Ramos (cell line): ENCODE measurements around the gene FREM3.
"Not testable (repeated sequence)": the region's sequence is repeated elsewhere in the genome, so short reads cannot be mapped to it uniquely, and the experiment has no call there.

Experiments used
- in situ Hi-C: fragments of 300-500 bp; cut with MboI; formaldehyde crosslinking; loops from one replicate; pipeline ENCODE4 v1.14.3; 2022; ENCODE audit warnings: low sequenced_read_pairs; ENCODE audit not compliant: unreplicated experiment

FREM3 gene

DNA sequence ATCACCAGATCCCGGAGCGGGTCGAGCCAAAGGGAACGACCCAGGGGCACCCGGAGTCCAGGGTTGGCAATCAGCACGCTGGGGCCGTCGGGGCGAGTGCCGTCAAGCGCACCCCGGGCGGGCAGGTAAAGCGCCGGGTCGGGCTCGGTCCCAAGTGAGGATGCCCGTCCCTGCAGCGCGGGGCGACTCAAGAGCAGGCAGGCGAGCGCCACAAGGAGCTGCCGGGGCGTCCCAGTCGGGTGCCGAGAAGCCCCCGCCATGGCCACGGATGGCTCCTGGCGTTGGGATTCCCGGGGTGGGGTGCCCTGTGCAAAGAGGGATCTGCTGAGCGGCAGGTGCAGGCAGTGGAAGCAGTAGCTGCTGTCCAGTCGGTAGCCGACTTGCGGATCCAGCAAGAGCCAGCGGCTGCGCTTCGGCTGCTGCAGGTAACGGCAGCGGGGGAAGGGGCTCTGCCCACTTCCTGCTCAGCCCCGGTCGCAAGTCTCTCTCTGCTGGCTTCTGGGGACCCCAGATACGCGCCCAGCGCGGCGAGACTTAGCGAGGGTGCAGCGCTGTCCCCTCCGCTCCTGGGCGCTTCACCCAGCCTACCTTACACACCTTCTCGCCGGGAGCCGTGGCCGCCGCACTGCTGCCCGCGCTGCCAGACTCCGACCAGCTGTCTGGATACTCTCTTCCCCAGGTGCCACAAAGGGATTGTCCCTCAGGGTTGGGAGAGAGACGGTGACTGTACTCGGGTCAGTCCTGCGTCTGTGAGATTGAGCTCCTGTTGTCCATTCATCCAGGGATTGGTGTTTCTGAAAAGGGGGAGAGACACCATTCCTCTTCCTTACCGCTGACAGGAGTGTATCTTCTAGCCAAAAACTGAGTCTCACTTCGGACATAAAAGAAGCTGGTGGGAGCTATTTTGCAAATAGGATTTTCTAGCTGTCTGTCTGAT lies at the start of gene FREM3:
Gene FREM3, minus strand, starts transcription at position 260 of the 937 bp plus-strand sequence. Its CDS starts 0 bp downstream, at position 260.
- in situ Hi-C loops, result no loop called here

DNA sequence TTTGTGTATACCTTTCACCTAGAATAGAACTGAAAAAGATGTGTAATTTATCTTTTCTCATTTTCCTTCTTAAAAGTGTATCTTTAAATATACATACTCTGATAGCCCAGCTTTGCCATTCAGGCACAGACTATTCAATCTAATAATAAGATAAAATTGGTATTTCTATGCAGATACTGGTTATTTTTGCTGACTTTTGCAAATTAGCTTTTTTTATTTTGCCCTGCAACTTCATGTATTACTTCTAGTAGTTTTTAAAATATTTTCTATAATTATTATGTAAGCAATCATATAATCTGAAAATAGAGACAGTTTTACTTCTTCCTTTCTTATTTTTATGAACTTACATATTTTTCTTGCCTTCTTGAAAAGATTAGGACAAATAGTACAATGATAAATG lies 45.4 kb upstream of the FREM3 start:
- in situ Hi-C loops, result no loop called here

DNA sequence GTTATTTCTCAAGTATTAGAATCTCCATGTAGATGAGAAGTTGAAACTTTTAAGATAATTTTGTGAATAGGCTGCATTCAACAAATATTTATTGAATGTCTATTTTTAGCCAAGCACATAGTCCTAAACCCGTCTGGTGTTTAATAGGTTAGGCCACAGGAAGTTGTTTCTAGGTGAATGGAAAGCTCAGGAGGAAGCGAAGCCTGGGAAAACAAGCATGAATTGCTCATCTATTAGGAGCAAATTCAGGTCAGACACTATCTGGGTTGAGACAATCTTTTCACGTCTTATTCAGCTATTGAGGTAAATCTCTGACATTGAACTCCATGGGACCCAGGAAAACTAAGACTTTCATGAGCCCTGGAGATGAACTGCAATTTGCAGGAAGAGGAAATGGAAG lies 43.1 kb upstream of the FREM3 start:
- in situ Hi-C loops, result no loop called here

DNA sequence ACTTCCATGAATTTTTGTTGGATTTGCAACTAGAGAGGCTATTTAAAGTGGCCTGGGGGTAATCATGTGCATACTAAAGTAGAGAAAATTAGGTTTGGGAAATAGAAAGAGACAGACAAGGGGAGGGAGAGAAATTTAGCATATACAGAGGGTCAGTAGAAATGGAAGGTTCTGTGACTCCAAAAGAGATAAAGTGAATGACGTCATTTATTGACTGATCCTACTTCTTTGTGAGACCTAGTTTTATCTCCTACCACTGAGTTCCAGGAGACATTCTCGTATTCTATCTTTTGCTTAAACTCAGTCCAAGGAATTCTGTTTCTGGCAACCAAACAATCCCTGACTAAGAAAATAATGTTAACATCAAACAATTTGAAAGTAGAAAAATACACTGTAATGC lies 42.4 kb upstream of the FREM3 start:
- in situ Hi-C loops, result no loop called here

DNA sequence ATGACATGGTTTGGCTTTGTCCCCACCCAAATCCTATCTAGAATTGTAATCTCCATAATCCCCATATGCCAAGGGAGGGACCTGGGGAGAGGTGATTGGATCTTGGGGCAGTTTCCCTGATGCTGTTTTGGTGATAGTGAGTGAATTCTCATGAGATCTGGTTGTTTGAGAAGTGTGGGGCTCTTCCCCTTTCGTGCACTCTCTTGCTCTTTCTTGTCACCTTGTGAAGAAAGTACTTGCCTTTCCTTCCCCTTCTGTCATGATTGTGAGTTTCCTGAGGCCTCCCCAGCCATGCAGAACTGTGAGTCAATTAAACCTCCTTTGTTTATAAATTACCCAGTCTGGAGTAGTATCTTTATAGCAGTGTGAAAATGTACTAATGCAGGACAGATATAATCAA lies 36.4 kb upstream of the FREM3 start:
- in situ Hi-C loops, result no loop called here

DNA sequence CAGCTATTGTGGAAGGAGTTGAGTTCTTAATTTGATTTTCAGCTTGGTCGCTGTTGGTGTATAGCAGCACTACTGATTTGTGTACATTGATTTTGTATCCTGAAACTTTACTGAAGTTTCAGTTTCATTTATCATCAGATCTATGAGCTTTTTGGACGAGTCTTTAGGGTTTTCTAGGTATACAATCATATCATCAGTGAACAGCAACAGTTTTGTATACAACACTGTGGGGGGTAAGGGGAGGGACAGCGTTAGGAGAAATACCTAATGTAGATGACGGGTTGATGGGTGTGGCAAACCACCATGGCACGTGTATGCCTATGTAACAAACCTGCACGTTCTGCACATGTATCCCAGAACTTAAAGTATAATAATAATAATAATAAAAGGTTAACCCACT lies 35.6 kb upstream of the FREM3 start:
- in situ Hi-C loops, result not testable (repeated sequence)

DNA sequence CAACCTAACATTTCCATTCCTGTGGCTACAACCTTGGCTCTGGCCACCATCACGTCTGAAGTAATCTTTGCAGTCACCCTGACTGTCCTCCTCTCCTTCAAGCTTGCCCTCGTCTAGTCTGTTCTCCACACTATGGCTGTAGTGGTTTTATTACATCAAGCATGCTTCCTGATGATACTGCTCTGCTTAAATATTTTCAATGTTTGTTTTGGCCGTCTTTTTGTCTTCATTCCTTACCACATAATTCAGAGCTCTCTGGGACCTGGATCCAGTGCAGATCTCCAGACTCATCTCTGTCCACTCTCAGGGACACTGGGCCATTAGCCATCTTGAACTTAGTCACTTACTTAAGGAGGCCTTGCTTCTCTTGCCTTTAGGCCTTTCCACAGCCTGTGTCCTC lies 27.7 kb upstream of the FREM3 start:
- in situ Hi-C loops, result no loop called here

DNA sequence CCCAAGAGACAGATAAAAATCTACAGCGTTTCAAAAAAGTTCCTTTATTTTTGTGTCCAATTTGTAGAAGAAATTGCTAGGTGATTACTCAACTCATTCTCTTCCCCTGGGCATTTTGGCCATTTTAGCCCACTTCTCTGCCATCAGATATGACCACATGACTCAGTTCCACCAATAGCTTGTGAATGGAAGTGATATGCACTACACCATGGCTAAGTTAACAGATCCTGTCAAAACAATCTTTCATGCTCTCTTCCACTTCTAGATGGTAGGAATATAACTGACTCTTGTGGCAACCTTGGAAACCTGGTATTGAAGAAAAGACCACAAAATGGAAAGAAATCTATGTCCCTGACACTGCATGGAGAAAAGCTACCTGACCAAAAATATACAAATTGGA lies 26.2 kb upstream of the FREM3 start:
- in situ Hi-C loops, result no loop called here

DNA sequence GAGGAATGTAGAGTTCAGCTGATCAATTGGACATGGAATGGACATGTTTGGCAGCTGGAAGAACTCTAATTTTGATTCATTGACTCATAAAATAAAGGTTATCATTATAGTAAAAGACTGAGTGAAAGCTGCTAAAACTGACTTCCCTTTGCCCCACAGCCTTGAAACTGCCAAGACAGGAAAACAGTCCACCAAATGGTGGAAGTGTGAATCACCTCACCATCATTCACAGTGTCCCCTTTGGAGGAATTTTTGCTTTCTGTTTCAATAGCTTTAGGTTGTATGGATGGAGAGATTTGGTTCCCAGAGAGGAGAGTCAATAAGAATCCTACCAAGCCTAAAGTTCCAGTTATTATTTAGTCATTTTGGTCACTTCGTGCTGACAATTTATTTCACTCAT lies 20.8 kb upstream of the FREM3 start:
- in situ Hi-C loops, result no loop called here

DNA sequence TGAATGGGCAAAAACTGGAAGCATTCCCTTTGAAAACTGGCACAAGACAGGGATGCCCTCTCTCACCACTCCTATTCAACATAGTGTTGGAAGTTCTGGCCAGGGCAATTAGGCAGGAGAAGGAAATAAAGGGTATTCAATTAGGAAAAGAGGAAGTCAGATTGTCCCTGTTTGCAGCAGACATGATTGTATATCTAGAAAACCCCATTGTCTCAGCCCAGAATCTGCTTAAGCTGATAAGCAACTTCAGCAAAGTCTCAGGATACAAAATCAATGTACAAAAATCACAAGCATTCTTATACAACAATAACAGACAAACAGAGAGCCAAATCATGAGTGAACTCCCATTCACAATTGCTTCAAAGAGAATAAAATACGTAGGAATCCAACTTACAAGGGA lies 18.3 kb upstream of the FREM3 start:
- in situ Hi-C loops, result not testable (repeated sequence)

DNA sequence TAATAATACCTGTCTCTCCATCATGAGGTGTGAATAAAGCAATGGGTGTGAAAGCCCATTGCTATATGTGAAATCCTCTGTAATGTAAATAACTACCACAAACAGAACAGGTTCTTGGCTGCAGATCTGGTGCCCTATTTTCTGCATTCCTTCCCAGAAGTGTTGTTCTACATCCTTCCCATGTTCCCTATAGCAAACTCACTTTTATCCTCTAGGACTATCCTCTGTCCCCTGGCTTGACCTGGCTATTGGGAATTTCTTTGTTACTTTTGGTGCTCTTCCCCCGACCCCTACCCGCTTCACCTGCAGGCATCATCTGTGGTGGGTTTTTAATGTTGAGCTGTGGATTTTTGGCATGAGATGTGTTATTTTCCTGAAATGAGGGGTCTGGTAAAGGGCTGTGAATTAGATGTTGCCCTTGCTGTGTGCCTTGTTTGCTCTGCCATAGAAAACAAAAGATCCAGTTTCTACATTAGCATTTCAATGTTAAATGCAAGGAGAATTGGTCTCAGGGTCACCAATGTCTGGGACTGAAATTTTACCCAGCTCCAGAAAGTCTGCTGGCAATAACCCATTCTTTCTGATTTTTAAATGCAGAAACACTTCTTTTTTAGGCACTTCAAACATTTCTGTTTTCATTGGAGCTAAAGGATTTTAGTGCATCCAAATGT lies 13.6 kb upstream of the FREM3 start:
- in situ Hi-C loops, result no loop called here

DNA sequence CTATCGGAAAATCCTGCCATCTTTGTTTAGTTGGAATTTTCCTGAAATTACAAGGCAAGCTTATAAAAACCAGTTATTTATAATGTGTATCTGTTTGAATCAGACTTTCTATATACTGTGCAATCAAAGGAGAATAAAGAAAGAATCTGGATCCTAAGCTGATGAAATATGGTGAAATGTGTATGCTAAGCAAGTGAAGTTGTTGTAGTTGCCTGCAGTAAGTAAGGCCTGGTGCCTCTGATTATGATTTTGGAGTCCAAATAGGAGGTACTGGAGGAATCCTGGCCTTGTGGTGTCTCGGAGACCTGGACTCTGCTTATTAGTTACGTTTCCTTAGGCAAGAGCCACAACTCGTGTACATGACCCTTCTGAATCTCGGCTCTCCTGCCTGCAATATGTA lies 13.1 kb upstream of the FREM3 start:
- in situ Hi-C loops, result no loop called here

DNA sequence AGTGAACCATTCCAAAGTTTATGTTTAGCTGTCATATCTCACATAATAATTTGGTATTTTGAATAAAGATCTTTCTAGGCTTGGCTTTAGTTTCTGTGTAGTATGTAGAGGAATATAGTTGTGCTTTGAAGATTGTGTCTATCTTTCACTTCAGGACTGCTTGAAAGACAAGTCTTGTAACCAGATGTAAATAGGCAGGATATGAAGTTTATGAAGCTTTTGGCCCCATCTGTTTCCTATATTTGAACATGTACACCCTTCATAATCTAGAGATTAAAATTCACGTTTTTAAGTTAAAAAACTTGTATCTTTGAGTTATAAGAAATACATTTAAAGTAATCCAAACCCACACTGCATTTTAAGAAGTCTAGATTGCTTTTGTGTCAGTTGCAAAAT lies 11.7 kb upstream of the FREM3 start:
- in situ Hi-C loops, result no loop called here

DNA sequence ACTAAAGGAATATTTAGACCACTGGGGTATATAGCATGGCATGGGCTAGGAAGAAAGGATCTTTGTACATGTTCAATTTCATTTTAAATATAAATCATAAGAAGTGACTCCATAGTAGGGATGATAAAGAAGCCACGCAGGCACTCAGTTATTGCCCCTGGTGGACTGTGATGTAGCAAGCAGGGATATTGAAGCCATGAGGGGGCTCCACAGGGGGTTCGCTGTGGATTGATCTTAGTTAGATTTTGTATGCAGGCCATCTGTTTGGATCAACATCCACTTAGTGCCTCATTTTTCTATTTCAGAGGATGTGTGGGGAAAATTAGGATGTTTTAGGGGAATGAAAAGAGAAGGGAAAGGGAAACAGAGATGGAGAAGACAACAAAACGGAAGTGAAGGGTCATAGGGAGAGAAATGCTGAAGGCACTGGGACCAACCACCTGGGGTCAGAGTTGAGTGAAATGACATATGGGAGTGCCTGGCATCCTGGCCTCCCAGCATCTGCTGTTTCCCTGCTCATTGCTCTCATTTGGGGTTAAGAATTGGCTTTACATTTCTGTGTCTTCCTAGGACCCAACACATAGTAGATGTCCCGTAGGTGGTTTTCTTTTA lies 11.2 kb upstream of the FREM3 start:
- in situ Hi-C loops, result no loop called here

DNA sequence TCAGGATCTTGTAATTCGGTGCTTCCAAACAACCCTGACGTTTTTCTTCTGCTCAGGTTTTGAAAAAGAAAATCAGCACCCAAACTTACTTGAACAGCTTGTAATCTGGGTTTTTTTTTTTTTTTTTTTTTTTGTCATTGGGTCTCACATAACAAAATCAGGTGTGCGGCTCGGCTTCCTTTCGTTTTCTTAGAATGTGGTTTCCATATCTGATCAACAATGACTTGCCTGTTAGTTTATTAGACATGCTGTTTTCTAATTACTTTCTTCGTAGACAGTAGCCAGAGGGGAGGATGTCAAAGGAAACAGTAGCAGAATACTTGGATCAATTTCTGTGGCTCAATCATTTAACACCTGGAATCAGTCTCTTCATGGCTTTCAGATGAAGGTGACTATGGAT lies 890 bp upstream of the FREM3 start:
- in situ Hi-C loops, result no loop called here

DNA sequence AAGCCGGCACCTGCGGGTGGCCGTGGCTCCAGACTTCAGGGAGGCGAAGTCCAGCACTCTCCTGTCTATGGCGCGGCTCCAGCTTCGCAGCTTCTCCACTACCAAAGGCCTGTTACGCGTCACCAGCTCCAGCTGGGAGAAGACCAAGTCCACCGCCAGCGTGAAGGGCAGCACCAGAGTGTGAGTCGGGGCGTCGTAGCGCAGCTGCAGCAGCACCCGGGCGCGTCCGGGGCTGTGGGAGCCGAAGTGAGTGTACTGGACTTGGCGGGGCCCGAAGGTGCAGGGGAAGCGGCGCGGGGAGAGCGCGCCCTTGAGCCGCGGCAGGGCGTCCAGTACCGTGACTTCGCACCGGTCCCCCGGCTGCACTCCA lies 444 bp downstream of the FREM3 start:
- in situ Hi-C loops, result no loop called here

DNA sequence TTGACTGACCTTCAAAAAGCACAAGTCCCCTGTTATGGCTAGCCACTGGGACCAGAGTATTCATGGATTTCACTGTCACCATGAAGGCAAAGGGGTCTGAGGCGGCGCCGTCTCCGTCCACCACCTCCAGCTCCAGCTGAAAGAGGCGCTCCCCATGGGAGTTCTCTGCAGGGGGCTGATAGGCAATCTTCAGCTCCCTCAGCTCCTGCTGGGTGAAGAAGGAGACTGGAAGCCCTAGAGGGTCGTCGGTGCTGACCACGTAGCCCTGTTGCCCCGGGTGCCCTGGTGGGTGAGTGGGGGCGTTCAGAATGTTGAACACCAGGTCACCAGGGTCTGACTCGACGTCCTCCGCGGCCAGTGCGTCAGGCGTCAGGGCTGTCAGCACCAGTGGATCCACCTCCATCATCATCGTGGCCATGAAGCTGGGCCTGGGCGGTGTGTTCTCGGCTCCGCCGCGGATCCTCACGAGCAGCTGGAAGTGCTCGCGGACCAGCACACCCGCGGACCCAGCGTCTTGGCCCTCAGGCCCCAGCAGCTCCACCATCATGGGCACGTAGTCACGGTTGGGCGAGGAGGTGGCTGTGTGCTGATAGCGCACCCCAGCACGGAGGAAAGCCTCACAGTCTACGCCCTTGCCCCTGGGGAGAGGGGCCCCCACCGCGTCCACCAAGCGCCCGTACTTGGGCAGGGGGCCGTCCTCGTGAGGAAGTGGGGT lies 987 bp downstream of the FREM3 start:
- in situ Hi-C loops, result no loop called here

DNA sequence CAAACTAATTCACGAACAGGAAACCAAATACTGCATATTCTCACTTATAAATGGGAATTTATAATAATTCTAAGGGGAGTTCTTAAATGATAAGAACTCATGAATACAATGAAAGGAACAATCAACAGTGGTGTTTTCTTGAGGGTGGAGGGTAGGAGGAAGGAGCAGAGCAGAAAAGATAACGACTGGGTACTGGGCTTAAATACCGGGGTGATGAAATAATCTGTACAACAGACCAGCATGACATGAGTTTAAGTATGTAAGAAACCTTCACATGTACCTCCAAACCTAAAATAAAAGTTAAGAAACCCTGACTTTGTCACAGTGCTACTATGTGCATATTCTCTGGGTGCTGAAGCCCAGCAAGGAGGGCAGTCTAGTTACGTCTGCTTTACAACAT lies 6.6 kb downstream of the FREM3 start:
- in situ Hi-C loops, result no loop called here

DNA sequence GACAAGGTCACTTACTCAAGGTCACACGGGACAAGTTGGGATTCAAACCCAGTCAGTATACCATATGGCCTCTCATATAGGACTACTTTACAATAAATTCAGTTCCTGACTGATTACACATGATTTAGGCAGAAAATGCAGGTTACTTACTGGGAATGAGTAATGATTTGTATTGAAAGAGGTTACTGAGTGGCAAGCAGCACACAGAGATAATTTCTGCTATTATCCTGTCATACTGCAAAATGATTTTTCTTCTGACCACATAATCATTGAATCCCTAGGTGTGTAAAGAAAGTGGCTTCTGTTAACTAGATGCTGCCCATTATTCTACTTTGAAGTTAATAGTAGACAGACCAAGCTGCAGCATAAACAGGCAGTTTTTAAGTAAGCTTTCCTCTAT lies 8.2 kb downstream of the FREM3 start:
- in situ Hi-C loops, result no loop called here

DNA sequence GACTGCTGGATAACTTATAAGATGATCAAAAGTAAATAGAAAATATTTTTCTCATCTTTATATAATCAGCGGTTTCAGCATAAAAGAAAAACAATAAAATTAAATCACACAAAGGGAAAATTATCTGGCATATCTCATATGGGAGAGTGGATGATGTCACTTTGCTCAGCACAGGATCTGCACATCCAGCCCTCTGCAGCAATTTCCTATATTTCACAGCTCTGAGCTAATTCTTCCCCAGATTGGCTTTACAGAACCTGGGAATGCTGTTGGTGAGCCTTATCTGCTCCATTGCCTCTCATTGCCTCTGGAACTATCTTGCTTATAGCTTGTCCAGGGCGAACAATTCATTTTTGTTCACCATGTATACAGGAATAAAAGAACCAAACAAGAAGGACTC lies 21.0 kb downstream of the FREM3 start:
- in situ Hi-C loops, result no loop called here

DNA sequence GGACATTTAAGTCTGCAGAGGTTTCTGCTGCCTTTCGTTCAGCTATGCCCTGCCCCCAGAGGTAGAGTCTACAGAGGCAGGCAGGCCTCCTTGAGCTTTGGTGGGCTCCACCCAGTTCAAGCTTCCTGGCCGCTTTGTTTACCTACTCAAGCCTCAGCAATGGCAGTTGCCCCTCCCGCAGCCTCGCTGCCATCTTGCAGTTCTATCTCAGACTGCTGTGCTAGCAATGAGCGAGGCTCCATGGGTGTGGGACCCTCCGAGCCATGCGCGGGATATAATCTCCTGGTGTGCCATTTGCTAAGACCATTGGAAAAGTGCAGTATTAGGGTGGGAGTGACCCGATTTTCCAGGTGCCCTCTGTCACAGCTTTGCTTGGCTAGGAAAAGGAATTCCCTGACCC lies 26.8 kb downstream of the FREM3 start:
- in situ Hi-C loops, result not testable (repeated sequence)
